ENCODE measurements around the gene DMRT2. TPM values are rescaled to one million over a fixed set of nuclear protein-coding genes. Genes with fewer than 3 reads are reported as not detected.

Gene DMRT2
- 0.61 and 0.70 TPM in 2 replicates for total RNA-seq (2022)
- Bru-seq, nascent RNA = percentile 29 among the genes with signal in this experiment
- percentile 24 among the genes with signal in this experiment for BruChase-seq, experiment 1, labeled RNA remaining after a 2-hour chase
- BruChase-seq, experiment 2, labeled RNA remaining after a 6-hour chase = percentile 30 among the genes with signal in this experiment
- long read RNA-seq, partial matches to known transcripts = 2 of 2 reads
- long read RNA-seq, other reads (novel, unspliced or antisense) = 0 of 2 reads

- Mint-ChIP-seq H3K36me3 (ENCODE audit: insufficient read depth, unreplicated experiment) (peaks cover 5% of the 10 kb centered on the region), H3K4me3 (ENCODE audit: unreplicated experiment) (peak within 1 kb of the TSS; percentile 77), H3K4me1 (ENCODE audit: low read depth, unreplicated experiment) (no peaks in the 10 kb centered on the region), H3K27me3 (ENCODE audit: insufficient read depth, unreplicated experiment) (no peaks in the 10 kb centered on the region), H3K27ac (ENCODE audit: unreplicated experiment) (no peak within 1 kb of the TSS), H3K9me3 (ENCODE audit: unreplicated experiment) (no peaks in the 10 kb centered on the region)
- Histone ChIP-seq H3K4me1 (peaks cover 4% of the 10 kb centered on the region; the same call in 1 of the 2 replicates), H3K36me3 (ENCODE audit: control insufficient read depth, insufficient read depth, low read length) (no peaks in the 10 kb centered on the region), H3K4me3 (ENCODE audit: low read depth, low read length) (peak within 1 kb of the TSS; percentile 48), H3K9me3 (no peaks in the 10 kb centered on the region), H3K27me3 (replicated peaks; ENCODE audit: control insufficient read depth, insufficient read depth, low read length) (no peaks in the 10 kb centered on the region)
- BruUV-seq (replicated peaks) = no TSS peak
- no peak for TF ChIP-seq CTCF (IDR thresholded peaks at IDR 0.05; ENCODE audit: insufficient read depth in 1 of 2, low read depth in 1 of 2, low read length in 1 of 2, severe bottlenecking in 1 of 2, unreplicated experiment in 1 of 2)
- intact Hi-C loops (cut with micrococcal nuclease; ENCODE audit: unreplicated experiment) = no loop called here
- POLR2A ChIA-PET = no interaction called here
- peak; percentile 92 to 94 for DNase-seq
- CTCF ChIA-PET = interaction anchor here (0.6 kb wide), 1 partner anchor 496 kb away, joined by 3 read pairs; no protein-coding TSS in a partner anchor
Measured at GRCh38 chr9:1050125-1050895, at the start of gene DMRT2. TSS of gene DMRT2 (plus strand) at chr9:1050357. CDS start at chr9:1051614, 1,257 bp downstream.

- Mint-ChIP-seq H3K4me3 (ENCODE audit: unreplicated experiment) (no peak overlapping the region), H3K27ac (ENCODE audit: unreplicated experiment) (no peak overlapping the region), H3K27me3 (ENCODE audit: insufficient read depth, unreplicated experiment) (no peaks in the 10 kb centered on the region), H3K4me1 (ENCODE audit: low read depth, unreplicated experiment) (no peaks in the 10 kb centered on the region), H3K36me3 (ENCODE audit: insufficient read depth, unreplicated experiment) (no peaks in the 10 kb centered on the region), H3K9me3 (ENCODE audit: unreplicated experiment) (no peaks in the 10 kb centered on the region)
- Histone ChIP-seq H3K36me3 (ENCODE audit: control insufficient read depth, insufficient read depth, low read length) (no peaks in the 10 kb centered on the region), H3K4me1 (no peaks in the 10 kb centered on the region), H3K27me3 (replicated peaks; ENCODE audit: control insufficient read depth, insufficient read depth, low read length) (no peaks in the 10 kb centered on the region), H3K9me3 (no peaks in the 10 kb centered on the region), H3K4me3 (ENCODE audit: low read depth, low read length) (no peak overlapping the region)
- DNase-seq = no peak
- intact Hi-C loops (cut with micrococcal nuclease; ENCODE audit: unreplicated experiment) = loop anchor here (10.0 kb wide), 2 partner anchors 617 to 657 kb away; no protein-coding TSS in a partner anchor
- BruUV-seq (replicated peaks) = no TSS peak
- POLR2A ChIA-PET = no interaction called here
- CTCF ChIA-PET = no interaction called here
- TF ChIP-seq CTCF (IDR thresholded peaks at IDR 0.05; ENCODE audit: insufficient read depth in 1 of 2, low read depth in 1 of 2, low read length in 1 of 2, severe bottlenecking in 1 of 2, unreplicated experiment in 1 of 2) = no peak
Measured at GRCh38 chr9:1001838-1002237, 48.3 kb upstream of the DMRT2 start.

GRCh38 chr9:1002678-1003077 is 47.5 kb upstream of the DMRT2 start:
- no peak overlapping the region for H3K27ac Mint-ChIP-seq (ENCODE audit: unreplicated experiment)
- DNase-seq = no peak
- H3K4me3 ChIP-seq (ENCODE audit: low read depth, low read length) = no peak overlapping the region
- intact Hi-C loops (cut with micrococcal nuclease; ENCODE audit: unreplicated experiment) = loop anchor here (10.0 kb wide), 2 partner anchors 618 to 658 kb away; no protein-coding TSS in a partner anchor
- ChIA-PET CTCF (interaction anchor here (0.6 to 1.2 kb wide), 4 partner anchors 92 to 153 kb away, joined by 3 to 6 read pairs (median 4); no protein-coding TSS in a partner anchor), POLR2A (interaction anchor here (0.7 kb wide), 1 partner anchor 499 kb away, joined by 5 read pairs; no protein-coding TSS in a partner anchor)
- H3K9me3 Mint-ChIP-seq (ENCODE audit: unreplicated experiment) = no peaks in the 10 kb centered on the region
- no peaks in the 10 kb centered on the region for H3K27me3 Mint-ChIP-seq (ENCODE audit: insufficient read depth, unreplicated experiment)
- H3K4me1 ChIP-seq = no peaks in the 10 kb centered on the region
- H3K4me1 Mint-ChIP-seq (ENCODE audit: low read depth, unreplicated experiment) = no peaks in the 10 kb centered on the region
- H3K36me3 ChIP-seq (ENCODE audit: control insufficient read depth, insufficient read depth, low read length) = no peaks in the 10 kb centered on the region
- no TSS peak for BruUV-seq (replicated peaks)
- TF ChIP-seq CTCF (IDR thresholded peaks at IDR 0.05; ENCODE audit: insufficient read depth in 1 of 2, low read depth in 1 of 2, low read length in 1 of 2, severe bottlenecking in 1 of 2, unreplicated experiment in 1 of 2) = no peak
- H3K27me3 ChIP-seq (replicated peaks; ENCODE audit: control insufficient read depth, insufficient read depth, low read length) = no peaks in the 10 kb centered on the region
- H3K36me3 Mint-ChIP-seq (ENCODE audit: insufficient read depth, unreplicated experiment) = no peaks in the 10 kb centered on the region
- H3K4me3 Mint-ChIP-seq (ENCODE audit: unreplicated experiment) = no peak overlapping the region
- no peaks in the 10 kb centered on the region for H3K9me3 ChIP-seq

Data from Caco-2 (cell line).